Ectodermal cell (in vitro differentiated cells): ENCODE results near the gene ASAH2.

Experiments
- H3K27ac ChIP-seq: 2 replicates; pipeline ENCODE4 v1.7.0; 2013; ENCODE audit warnings: mild to moderate bottlenecking, low read depth, low read length; ENCODE audit not compliant: insufficient read depth, poor library complexity, severe bottlenecking
- H3K27me3 ChIP-seq: 2 replicates; pipeline ENCODE4 v1.7.0; 2013; ENCODE audit warnings: mild to moderate bottlenecking, low read length; ENCODE audit not compliant: insufficient read depth, control insufficient read depth, poor library complexity, severe bottlenecking
- H3K36me3 ChIP-seq: one replicate; pipeline ENCODE4 v1.7.0; 2013; ENCODE audit warnings: low read length; ENCODE audit not compliant: control insufficient read depth, insufficient read depth
- H3K4me1 ChIP-seq: one replicate; pipeline ENCODE4 v1.7.0; 2013; ENCODE audit warnings: low read length; ENCODE audit not compliant: control insufficient read depth, insufficient read depth
- H3K4me3 ChIP-seq: 2 replicates; pipeline ENCODE4 v1.7.0; 2013; ENCODE audit warnings: low read depth, low read length, control low read depth; ENCODE audit not compliant: insufficient read depth
- H3K9me3 ChIP-seq: 2 replicates; pipeline ENCODE4 v1.7.0; 2013; ENCODE audit warnings: mild to moderate bottlenecking, low read length, moderate library complexity; ENCODE audit not compliant: control insufficient read depth
- WGBS, 2 experiments: methylation state at CpG; one replicate each; pipeline ENCODE4 v1.1.7; 2013; ENCODE audit warnings: missing lambda C conversion rate in 2 of 2; 5-methylcytosine and 5-hydroxymethylcytosine counted together

ASAH2 gene

DNA sequence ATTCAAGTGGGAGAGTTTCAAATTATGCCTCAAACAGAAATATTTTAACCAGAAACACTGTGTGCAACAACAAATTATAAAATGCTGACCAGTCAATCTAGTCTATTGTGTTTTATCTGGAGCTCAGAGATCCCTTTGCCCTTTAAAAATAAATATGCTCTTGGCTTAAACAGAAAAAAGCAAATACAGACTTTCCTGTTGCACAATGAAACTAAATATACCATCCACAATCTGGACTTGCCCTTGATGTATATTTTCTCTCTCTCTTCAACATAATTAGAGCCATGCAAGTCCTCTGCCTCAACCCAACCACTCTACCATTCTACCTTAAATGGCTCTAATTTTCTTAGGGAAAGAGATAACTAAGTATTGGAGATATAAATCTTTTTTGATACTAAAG, 34.9 kb downstream of the ASAH2 start:
- Histone ChIP-seq H3K27ac (peak overlapping the region; percentile 37), H3K9me3 (no peaks in the 10 kb centered on the region), H3K36me3 (no peaks in the 10 kb centered on the region), H3K4me1 (no peaks in the 10 kb centered on the region), H3K27me3 (no peaks in the 10 kb centered on the region), H3K4me3 (no peak overlapping the region)

GRCh38 chr10:50211670-50212069, 39.6 kb downstream of the ASAH2 start:
- 86 to 89% methylated on average over 3 of the region's 3 CpGs for WGBS, 2 experiments
- Histone ChIP-seq H3K4me1 (no peaks in the 10 kb centered on the region), H3K27ac (no peak overlapping the region), H3K9me3 (no peaks in the 10 kb centered on the region), H3K36me3 (no peaks in the 10 kb centered on the region), H3K4me3 (no peak overlapping the region), H3K27me3 (no peaks in the 10 kb centered on the region)

GRCh38 chr10:50210876-50211275, 40.4 kb downstream of the ASAH2 start:
- Histone ChIP-seq H3K9me3 (no peaks in the 10 kb centered on the region), H3K36me3 (no peaks in the 10 kb centered on the region), H3K4me3 (no peak overlapping the region), H3K27ac (no peak overlapping the region), H3K27me3 (no peaks in the 10 kb centered on the region), H3K4me1 (no peaks in the 10 kb centered on the region)
